Left hindlimb (tissue), 1 donor: ENCODE results near the gene CD247.

Source experiments
- DNase-seq: peaks from one replicate; pipeline ENCODE4 v3.0.0-alpha.2; 2018

The CD247 gene

GRCh38 chr1:167400359-167400953, 117.9 kb downstream of the CD247 start:
- no peak for DNase-seq

- no peak for DNase-seq
Observed at GRCh38 chr1:167392200-167392696, 126.1 kb downstream of the CD247 start.

- no peak for DNase-seq
Observed at GRCh38 chr1:167388976-167389375, 129.4 kb downstream of the CD247 start.

GRCh38 chr1:167387251-167387910, 130.9 kb downstream of the CD247 start:
- no peak for DNase-seq
